ENCODE results near the gene MRPL40. TPM values are rescaled to one million over a fixed set of nuclear protein-coding genes. Genes with fewer than 3 reads are reported as not detected.

The MRPL40 gene
- total RNA-seq, 1 donor from 2014 or later = 14.7 TPM

GRCh38 chr22:19448076-19448607 lies 15.8 kb downstream of the MRPL40 start:
- Histone ChIP-seq H3K4me3 (peak overlapping the region; percentile 80 to 91), H3K36me3 (peaks cover 30 to 34% of the 10 kb centered on the region in 2 donors), H3K9me3 (no peaks in the 10 kb centered on the region), H3K27ac (peak overlapping the region; percentile 86 to 89), H3K4me1 (peaks cover 3 to 18% of the 10 kb centered on the region in 2 donors), H3K27me3 (no peaks in the 10 kb centered on the region)
- DNase-seq (ENCODE audit: low spot score in 2 of 2) = no peak
- intact Hi-C loops (cut with DNase I) = loop anchor here (10.0 kb wide), 1 partner anchor 407 kb away; the partner anchor contains the start of genes GNB1L and RTL10
- no peak for TF ChIP-seq CTCF (IDR thresholded peaks at IDR 0.05)

- no peaks in the 10 kb centered on the region for H3K27me3 ChIP-seq
- TF ChIP-seq CTCF (IDR thresholded peaks at IDR 0.05) = no peak
- H3K4me3 ChIP-seq = no peak overlapping the region
- intact Hi-C loops (cut with DNase I) = loop anchor here (10.0 kb wide), 1 partner anchor 406 kb away; the partner anchor contains the start of genes GNB1L and RTL10
- H3K9me3 ChIP-seq = no peaks in the 10 kb centered on the region
- H3K4me1 ChIP-seq = peaks cover 3 to 18% of the 10 kb centered on the region in 2 donors
- DNase-seq (ENCODE audit: low spot score in 2 of 2) = no peak
- no peak overlapping the region for H3K27ac ChIP-seq
- H3K36me3 ChIP-seq = peaks cover 33 to 34% of the 10 kb centered on the region in 2 donors
Measured at GRCh38 chr22:19448739-19449421, 16.5 kb downstream of the MRPL40 start.

- peak in 1 of 2 donors; percentile 53 for DNase-seq (ENCODE audit: low spot score in 2 of 2)
- Histone ChIP-seq H3K4me1 (peaks cover 3 to 18% of the 10 kb centered on the region in 2 donors), H3K27me3 (no peaks in the 10 kb centered on the region), H3K4me3 (no peak overlapping the region), H3K9me3 (no peaks in the 10 kb centered on the region), H3K27ac (no peak overlapping the region), H3K36me3 (peaks cover 33 to 34% of the 10 kb centered on the region in 2 donors)
- intact Hi-C loops (cut with DNase I) = loop anchor here (10.0 kb wide), 1 partner anchor 405 kb away; the partner anchor contains the start of genes GNB1L and RTL10
- no peak for TF ChIP-seq CTCF (IDR thresholded peaks at IDR 0.05)
Measured at GRCh38 chr22:19449422-19449767, 17.1 kb downstream of the MRPL40 start.

- H3K4me1 ChIP-seq = peaks cover 3 to 18% of the 10 kb centered on the region in 2 donors
- no peaks in the 10 kb centered on the region for H3K27me3 ChIP-seq
- H3K4me3 ChIP-seq = no peak overlapping the region
- no peak for TF ChIP-seq CTCF (IDR thresholded peaks at IDR 0.05)
- no peak for DNase-seq (ENCODE audit: low spot score in 2 of 2)
- no peak overlapping the region for H3K27ac ChIP-seq
- H3K36me3 ChIP-seq = peaks cover 41 to 43% of the 10 kb centered on the region in 2 donors
- H3K9me3 ChIP-seq = no peaks in the 10 kb centered on the region
- intact Hi-C loops (cut with DNase I) = no loop called here
Measured at GRCh38 chr22:19450363-19451175, 18.2 kb downstream of the MRPL40 start.

GRCh38 chr22:19451570-19451969 lies 19.2 kb downstream of the MRPL40 start:
- Histone ChIP-seq H3K4me3 (no peak overlapping the region), H3K4me1 (peaks cover 0 to 10% of the 10 kb centered on the region in 2 donors), H3K9me3 (no peaks in the 10 kb centered on the region), H3K36me3 (peaks cover 51 to 53% of the 10 kb centered on the region in 2 donors), H3K27ac (no peak overlapping the region), H3K27me3 (no peaks in the 10 kb centered on the region)
- intact Hi-C loops (cut with DNase I) = no loop called here
- DNase-seq (ENCODE audit: low spot score in 2 of 2) = no peak
- TF ChIP-seq CTCF (IDR thresholded peaks at IDR 0.05) = no peak

All from ascending aorta (tissue), 2 donors.